GM21576 (cell line): ENCODE measurements around the gene ROPN1L.
"Not testable (repeated sequence)": the region's sequence is repeated elsewhere in the genome, so short reads cannot be mapped to it uniquely, and the experiment has no call there.

Experiments
- ATAC-seq: cut with Tn5 transposase; IDR thresholded peaks from one replicate; pipeline ENCODE4 v1.9.1; 2021; ENCODE audit warnings: mild to moderate bottlenecking, moderate library complexity; ENCODE audit not compliant: unreplicated experiment

ROPN1L gene

DNA sequence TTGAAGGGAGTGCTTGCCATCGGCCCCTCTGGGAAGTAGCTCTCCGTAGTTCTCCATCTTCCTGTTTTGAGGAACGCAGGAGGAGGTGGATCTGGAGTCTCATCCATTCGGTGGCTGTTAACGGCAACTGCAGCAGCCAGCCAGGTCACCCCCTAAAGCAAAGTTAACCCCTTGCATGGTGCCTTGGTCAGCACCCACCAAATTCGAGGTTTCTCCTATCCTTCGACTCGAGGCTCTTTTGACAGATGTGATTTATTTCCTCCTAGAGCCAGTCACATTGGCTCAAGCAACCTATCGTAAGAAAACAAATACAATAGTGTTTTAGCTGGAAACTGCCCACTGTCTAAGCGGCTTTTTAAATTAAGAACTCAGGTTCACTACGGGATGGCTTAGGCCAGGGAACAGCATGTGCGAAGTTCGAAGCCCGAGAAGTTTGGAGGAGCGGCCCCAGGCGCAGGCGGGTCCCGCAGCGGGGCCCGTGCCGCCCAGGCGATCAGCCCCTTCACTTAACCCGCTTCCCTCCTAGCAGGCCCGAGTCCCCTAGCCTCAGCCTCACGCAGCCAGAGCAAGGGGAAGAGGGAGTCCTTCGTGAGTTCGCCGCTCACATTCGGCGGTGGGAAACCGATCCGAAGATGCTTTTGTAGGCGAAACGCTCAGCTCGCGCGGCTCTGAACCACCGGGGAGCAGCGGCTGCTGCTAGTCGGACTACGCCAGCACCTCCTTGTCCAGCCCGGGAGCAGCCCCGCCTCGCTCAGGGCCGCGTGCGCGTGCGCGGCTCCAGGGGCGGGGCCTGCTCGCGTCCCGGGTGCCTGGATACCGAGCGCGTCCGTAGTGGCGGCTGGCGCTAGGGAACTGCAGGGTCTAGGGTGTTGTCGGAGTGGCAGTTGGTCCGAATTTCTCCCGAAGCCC, at the start of gene ROPN1L:
TSS of gene ROPN1L (plus strand) at position 797 of the 909 bp plus-strand sequence. CDS start 289 bp downstream, outside the sequence.
- ATAC-seq, result peak; percentile 98

DNA sequence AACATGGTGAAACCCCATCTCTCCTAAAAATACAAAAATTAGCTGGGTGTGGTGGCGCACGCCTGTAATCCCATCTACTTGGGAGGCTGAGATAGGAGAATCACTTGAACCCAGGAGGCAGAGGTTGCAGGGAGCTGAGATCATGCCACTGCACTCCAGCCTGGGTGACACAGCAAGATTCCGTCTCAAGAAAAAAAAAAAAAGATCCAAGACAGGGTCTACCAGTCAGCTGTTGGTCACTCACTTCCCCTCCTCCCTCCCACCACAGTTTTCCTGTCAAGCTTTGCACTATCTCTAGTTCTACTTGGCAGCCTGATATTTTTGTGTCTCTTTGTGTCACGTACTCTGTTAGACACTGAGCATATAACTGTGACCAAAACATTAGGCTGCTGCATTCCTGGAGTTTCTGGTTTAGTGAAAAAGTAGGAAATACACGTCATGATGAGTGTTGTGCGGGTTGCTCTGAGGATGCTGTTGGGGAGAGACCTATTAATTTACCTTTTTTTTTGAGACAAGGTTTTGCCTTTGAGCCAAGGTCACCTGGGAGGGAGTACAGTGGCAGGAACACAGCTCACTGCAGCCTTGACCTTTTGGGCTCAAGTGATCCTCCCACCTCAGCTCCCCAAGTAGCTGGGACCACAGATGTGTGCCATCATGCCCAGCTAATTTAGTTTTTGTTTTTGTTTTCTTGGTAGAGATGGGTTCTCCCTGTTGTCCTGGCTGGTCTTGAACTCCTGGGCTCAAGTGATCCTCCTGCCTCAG, 48.9 kb upstream of the ROPN1L start:
- not testable (repeated sequence) for ATAC-seq

GRCh38 chr5:10393491-10393890, 48.2 kb upstream of the ROPN1L start:
- no peak for ATAC-seq

DNA sequence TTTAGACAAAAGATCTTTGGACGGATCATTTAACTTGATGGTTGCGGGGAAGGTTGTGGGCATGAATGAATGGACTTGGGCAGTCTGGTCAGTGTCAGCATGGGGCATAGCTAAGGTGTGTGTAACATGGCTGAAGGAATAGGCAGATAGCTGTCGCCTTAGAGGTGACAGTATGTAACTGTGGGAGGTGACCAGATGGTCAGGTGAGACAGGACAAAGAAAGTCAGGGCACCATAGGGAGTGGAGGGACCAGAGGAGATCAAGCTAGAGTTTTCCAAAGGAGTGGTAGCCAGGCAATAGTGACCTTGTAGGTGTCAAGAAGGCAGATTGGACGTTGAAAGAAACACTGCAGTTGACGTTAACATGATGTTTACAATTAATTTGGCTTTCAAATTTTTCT, 45.1 kb upstream of the ROPN1L start:
- no peak for ATAC-seq

- ATAC-seq, result no peak
Observed at GRCh38 chr5:10399839-10400238, 41.8 kb upstream of the ROPN1L start.

DNA sequence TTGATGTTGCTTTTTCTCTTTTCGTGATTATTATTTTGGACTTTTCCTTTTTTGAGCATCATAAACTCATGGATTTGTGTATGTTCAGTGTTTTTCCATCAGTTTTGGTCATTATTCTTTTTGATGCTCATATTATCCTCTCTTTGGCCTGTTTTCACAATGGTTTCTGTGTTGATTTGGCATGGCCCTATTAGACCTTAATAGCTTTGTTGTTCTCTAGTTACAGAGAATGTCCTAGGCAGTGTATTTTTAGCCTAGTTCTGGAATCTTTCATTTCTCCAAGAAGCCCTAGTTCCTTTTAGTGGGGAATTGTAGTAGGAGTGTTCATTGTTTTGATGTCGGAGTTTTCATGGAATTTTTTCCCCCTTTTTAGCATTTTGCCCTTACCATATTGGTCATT, 41.3 kb upstream of the ROPN1L start:
- ATAC-seq, result no peak

GRCh38 chr5:10400831-10401230, 40.8 kb upstream of the ROPN1L start:
- no peak for ATAC-seq

GRCh38 chr5:10401498-10401897, 40.2 kb upstream of the ROPN1L start:
- ATAC-seq, result no peak

DNA sequence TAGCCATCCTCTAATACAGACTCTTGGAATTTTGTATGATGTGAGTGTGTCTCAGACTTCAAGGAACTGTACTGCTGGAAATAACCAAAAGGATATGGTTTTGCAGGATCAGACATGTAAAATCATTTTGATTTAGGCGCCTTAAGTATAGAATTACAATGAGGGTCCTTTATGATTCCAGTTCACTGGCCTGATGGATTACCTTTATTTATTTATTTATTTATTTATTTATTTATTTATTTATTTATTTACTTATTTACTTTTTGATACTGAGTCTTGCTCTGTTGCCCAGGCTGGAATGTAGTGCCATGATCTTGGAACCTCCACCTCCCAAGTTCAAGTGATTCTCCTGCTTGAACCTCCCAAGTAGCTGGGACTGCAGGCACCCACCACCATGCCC, 37.9 kb upstream of the ROPN1L start:
- ATAC-seq, result no peak

DNA sequence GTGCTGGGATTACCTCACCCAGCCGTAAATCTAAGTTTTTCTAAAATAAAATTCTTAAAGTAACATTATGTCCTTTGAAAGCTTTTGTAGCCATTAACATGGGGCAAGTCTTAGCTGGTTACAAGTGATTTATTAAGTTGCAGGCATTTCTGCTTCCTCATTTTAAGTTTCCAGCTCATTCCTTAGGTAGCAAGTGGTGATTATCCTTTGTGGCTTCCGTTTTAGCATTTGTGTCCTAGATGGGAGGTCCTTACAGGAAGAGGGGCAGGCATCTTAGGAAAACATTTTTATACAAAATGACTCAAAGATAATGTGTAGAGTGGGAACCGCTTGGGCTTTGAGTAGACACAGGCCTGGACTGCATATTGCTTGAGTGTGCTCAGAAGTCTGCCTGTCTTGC, 35.0 kb upstream of the ROPN1L start:
- ATAC-seq, result no peak

GRCh38 chr5:10409504-10409903, 32.2 kb upstream of the ROPN1L start:
- no peak for ATAC-seq

- no peak for ATAC-seq
Observed at GRCh38 chr5:10410662-10411061, 31.0 kb upstream of the ROPN1L start.

GRCh38 chr5:10411336-10411735, 30.3 kb upstream of the ROPN1L start:
- no peak for ATAC-seq

DNA sequence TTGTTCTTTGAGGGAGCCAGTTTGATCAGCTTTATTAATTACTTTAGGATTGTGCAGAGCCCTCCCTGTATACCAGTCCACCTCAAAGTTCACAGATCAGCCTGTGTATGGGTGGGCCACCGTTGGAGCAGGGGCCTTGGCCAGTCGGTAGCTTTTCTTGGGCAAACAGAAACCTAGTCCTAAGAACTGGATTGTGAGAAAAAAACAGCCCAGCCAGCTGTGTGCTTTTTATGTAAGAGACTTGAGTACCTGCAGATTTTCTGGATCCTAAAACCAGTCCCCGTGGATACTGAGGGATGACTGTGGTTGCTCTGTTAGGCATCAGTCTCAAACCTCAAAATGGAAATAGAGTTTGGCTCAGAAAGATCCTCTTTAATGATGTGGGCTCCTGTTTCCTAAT, 24.8 kb upstream of the ROPN1L start:
- no peak for ATAC-seq

GRCh38 chr5:10418654-10419345, 22.9 kb upstream of the ROPN1L start:
- no peak for ATAC-seq

DNA sequence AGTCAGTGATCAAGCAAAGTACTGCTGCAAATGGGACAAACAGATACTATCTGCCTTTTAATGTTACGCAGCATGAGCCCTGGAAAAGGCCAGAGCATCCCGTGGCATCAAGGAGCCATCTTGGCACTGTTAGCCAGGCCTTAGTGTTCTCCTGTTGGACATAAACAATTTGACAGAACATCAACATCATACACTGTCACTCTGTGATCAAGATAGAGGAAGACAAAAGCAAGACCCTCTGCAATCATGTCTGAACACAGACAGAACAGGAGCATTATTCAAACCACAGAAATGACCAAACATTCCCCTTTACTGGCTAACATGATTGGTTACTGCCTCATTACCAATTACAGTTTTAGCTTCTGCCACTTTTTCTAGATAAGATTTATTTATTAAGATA, 21.2 kb upstream of the ROPN1L start:
- no peak for ATAC-seq

GRCh38 chr5:10420932-10421331, 20.7 kb upstream of the ROPN1L start:
- ATAC-seq, result no peak

- no peak for ATAC-seq
Observed at GRCh38 chr5:10421896-10422691, 19.6 kb upstream of the ROPN1L start.

DNA sequence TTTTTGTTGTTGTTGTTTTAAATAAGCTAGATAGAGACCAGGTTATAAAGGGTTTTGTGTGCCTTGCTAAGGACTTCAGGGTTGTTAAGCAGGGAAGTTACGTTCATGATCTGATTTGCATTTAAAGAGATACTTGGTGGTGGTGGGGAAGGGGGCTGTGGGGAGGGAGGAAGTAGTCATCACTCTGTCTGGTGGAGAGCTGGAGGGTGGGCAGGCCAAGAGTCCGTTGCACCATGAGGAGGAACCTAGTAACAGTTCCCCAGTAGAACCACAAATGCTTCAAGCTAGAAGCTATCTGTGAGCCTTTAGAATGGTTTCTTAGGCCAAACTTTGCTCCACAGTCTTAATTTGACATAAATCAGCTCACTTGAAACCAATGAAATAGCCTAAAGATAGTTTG, 18.7 kb upstream of the ROPN1L start:
- no peak for ATAC-seq

GRCh38 chr5:10424124-10424731, 17.5 kb upstream of the ROPN1L start:
- peak; percentile 63 for ATAC-seq
